Measurements from ENCODE around the gene CIB2. TPM values are rescaled to one million over a fixed set of nuclear protein-coding genes. Genes with fewer than 3 reads are reported as not detected.

Gene CIB2
- total RNA-seq, 2 donors from 2014 or later: 40.6 to 41.7 TPM

GRCh38 chr15:78069052-78069414 lies 62.2 kb downstream of the CIB2 start:
- H3K4me1 Mint-ChIP-seq: peaks cover 39% of the 10 kb centered on the region
- H3K27me3 Mint-ChIP-seq (ENCODE audit: insufficient read depth): peaks cover 6% of the 10 kb centered on the region
- H3K4me3 Mint-ChIP-seq: no peak overlapping the region
- Histone ChIP-seq H3K36me3 (ENCODE audit: control insufficient read depth, insufficient read depth, low read length) (no peaks in the 10 kb centered on the region), H3K27me3 (ENCODE audit: control insufficient read depth, insufficient read depth, low read length, poor library complexity, severe bottlenecking) (peaks cover 38% of the 10 kb centered on the region), H3K9ac (ENCODE audit: extremely low read depth, low read length, poor library complexity, severe bottlenecking) (no peak overlapping the region), H3K27ac (ENCODE audit: low read depth, low read length) (no peak overlapping the region), H3K4me1 (ENCODE audit: control insufficient read depth, insufficient read depth, low read length) (no peaks in the 10 kb centered on the region), H3K4me3 (ENCODE audit: low read length) (no peak overlapping the region), H3K9me3 (ENCODE audit: control insufficient read depth, low read length) (no peaks in the 10 kb centered on the region)
- WGBS, 2 experiments (ENCODE audit: insufficient coverage in 1 of 2, insufficient read length in 1 of 2): 86 to 87% methylated on average over 3 to 7 of the region's 7 CpGs
- TF ChIP-seq CTCF (conservative IDR thresholded peaks at IDR 0.05): peak; percentile 9
- H3K27ac Mint-ChIP-seq: peak overlapping the region; percentile 24
- no peaks in the 10 kb centered on the region for H3K9me3 Mint-ChIP-seq
- H3K36me3 Mint-ChIP-seq (ENCODE audit: low read depth): no peaks in the 10 kb centered on the region
- no peak for DNase-seq

GRCh38 chr15:78067328-78068228 lies 63.7 kb downstream of the CIB2 start:
- no peaks in the 10 kb centered on the region for H3K4me1 ChIP-seq (ENCODE audit: control insufficient read depth, insufficient read depth, low read length)
- Mint-ChIP-seq H3K36me3 (ENCODE audit: low read depth) (no peaks in the 10 kb centered on the region), H3K4me3 (no peak overlapping the region), H3K4me1 (peaks cover 39% of the 10 kb centered on the region), H3K27ac (no peak overlapping the region), H3K9me3 (no peaks in the 10 kb centered on the region), H3K27me3 (ENCODE audit: insufficient read depth) (peaks cover 6% of the 10 kb centered on the region)
- H3K9ac ChIP-seq (ENCODE audit: extremely low read depth, low read length, poor library complexity, severe bottlenecking): no peak overlapping the region
- no peak overlapping the region for H3K4me3 ChIP-seq (ENCODE audit: low read length)
- no peaks in the 10 kb centered on the region for H3K9me3 ChIP-seq (ENCODE audit: control insufficient read depth, low read length)
- 89 to 100% methylated on average over 1 of the region's 1 CpG for WGBS, 2 experiments (ENCODE audit: insufficient coverage in 1 of 2, insufficient read length in 1 of 2)
- no peaks in the 10 kb centered on the region for H3K36me3 ChIP-seq (ENCODE audit: control insufficient read depth, insufficient read depth, low read length)
- no peak for DNase-seq
- peaks cover 49% of the 10 kb centered on the region for H3K27me3 ChIP-seq (ENCODE audit: control insufficient read depth, insufficient read depth, low read length, poor library complexity, severe bottlenecking)
- no peak for TF ChIP-seq CTCF (conservative IDR thresholded peaks at IDR 0.05)
- no peak overlapping the region for H3K27ac ChIP-seq (ENCODE audit: low read depth, low read length)

GRCh38 chr15:78065973-78066946 lies 65.0 kb downstream of the CIB2 start:
- Mint-ChIP-seq H3K36me3 (ENCODE audit: low read depth) (no peaks in the 10 kb centered on the region), H3K27me3 (ENCODE audit: insufficient read depth) (peaks cover 7% of the 10 kb centered on the region), H3K4me3 (no peak overlapping the region), H3K27ac (no peak overlapping the region), H3K9me3 (no peaks in the 10 kb centered on the region), H3K4me1 (peaks cover 44% of the 10 kb centered on the region)
- peaks cover 2% of the 10 kb centered on the region for H3K4me1 ChIP-seq (ENCODE audit: control insufficient read depth, insufficient read depth, low read length)
- H3K9me3 ChIP-seq (ENCODE audit: control insufficient read depth, low read length): no peaks in the 10 kb centered on the region
- H3K27ac ChIP-seq (ENCODE audit: low read depth, low read length): no peak overlapping the region
- no peak for DNase-seq
- 81 to 82% methylated on average over 4 to 7 of the region's 7 CpGs for WGBS, 2 experiments (ENCODE audit: insufficient coverage in 1 of 2, insufficient read length in 1 of 2)
- no peak for TF ChIP-seq CTCF (conservative IDR thresholded peaks at IDR 0.05)
- H3K4me3 ChIP-seq (ENCODE audit: low read length): no peak overlapping the region
- H3K36me3 ChIP-seq (ENCODE audit: control insufficient read depth, insufficient read depth, low read length): no peaks in the 10 kb centered on the region
- H3K9ac ChIP-seq (ENCODE audit: extremely low read depth, low read length, poor library complexity, severe bottlenecking): no peak overlapping the region
- peaks cover 48% of the 10 kb centered on the region for H3K27me3 ChIP-seq (ENCODE audit: control insufficient read depth, insufficient read depth, low read length, poor library complexity, severe bottlenecking)

Data from endodermal cell (in vitro differentiated cells).